ENCODE data around the gene ATF2.

ATF2 gene

DNA sequence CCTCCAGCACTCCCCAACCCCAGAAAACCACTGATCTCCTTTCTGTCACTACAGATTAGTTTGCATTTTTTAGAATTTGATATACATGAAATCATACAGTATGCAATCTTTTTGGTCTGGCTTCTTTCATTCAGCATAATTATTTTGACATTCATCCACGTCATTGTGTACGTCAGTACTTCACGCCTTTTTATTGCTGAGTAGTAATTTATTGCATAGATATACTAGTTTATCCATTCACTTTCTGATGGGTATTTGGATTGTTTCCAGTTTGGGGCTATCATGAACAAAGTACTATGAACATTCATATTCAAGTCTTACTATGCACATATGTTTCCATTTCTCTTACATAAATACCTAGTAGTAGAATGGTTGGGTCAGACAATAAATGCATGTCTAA is 142.8 kb downstream of the ATF2 start:
- no peak for DNase-seq (ENCODE audit: low read depth)

DNA sequence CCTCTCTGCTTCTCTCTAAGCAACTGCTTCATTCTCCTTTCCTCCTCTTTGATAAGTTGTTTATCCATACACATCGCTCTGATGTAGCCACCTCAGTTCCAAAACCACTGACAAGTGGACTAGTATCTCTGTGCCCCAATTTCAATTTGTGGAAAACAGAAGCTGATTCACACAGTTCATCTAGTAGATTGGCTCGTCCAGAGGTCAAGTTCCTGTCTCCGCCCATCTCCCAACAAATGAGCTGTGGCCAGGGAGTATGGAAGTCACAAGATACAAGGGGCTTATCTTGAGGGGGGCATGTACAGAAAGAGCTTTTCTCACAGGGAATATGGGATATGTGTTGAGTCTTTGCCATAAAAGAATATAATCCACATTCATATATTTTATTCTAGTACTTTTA is 145.1 kb downstream of the ATF2 start:
- no peak for DNase-seq (ENCODE audit: low read depth)

Measured in stimulated activated CD8-positive, alpha-beta memory T cell treated with anti-CD3 and anti-CD28 coated beads, Interleukin-15, amount 100 ng/mL, for 24 hours (primary cell).